ENCODE measurements around the gene MLH1.

The MLH1 gene

DNA sequence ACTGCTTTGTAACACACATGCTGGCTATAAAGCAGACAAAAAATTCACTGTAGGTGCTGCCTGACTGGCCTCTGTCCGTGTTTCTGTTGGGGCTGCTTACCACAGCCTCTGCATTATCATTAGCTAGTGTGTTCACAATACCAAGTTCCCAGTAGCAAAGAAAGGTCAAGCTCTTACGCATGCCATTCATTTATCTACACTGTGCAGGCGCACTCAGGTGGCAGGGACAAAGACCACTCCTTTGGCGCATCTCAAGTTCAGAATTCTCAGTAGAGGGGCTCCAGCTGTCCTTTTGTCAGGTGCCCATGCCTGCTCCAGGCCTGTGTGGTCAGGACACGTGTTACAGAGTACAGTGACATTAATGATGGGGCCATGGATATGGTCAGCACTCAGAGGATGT, 22.3 kb downstream of the MLH1 start:
- Histone ChIP-seq H3K9me3 (no peaks in the 10 kb centered on the region), H3K27ac (no peak overlapping the region), H3K36me3 (peaks cover 97% of the 10 kb centered on the region), H3K27me3 (no peaks in the 10 kb centered on the region), H3K4me2 (no peak overlapping the region), H3K9ac (no peak overlapping the region), H4K20me1 (no peaks in the 10 kb centered on the region), H3K4me3 (no peak overlapping the region), H3K4me1 (no peaks in the 10 kb centered on the region)
- TF ChIP-seq Cebpa-rat (IDR thresholded peaks at IDR 0.05), result no peak

DNA sequence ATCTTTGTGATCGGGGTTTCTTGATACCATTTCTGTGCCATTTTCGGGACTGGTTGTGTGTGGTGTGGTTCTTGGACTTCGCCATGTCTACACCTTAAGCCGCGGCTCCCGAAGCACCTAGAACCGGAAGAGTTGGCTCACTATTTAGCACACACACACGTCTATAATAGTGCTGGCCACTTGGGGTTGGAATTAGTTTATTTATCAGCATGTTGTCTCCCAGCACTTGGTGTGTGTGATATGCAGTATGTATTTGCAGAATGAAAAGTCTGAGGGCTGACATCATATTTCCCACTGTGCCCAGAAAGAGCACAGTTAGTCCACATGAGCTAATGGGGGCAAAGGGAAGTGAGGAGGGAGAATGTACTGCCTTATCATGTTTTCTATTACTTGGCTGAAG, 23.6 kb downstream of the MLH1 start:
- Histone ChIP-seq H3K4me3 (no peak overlapping the region), H3K4me2 (no peak overlapping the region), H3K9me3 (no peaks in the 10 kb centered on the region), H3K9ac (no peak overlapping the region), H3K27me3 (no peaks in the 10 kb centered on the region), H3K27ac (no peak overlapping the region), H3K4me1 (no peaks in the 10 kb centered on the region), H3K36me3 (peaks cover 97% of the 10 kb centered on the region), H4K20me1 (no peaks in the 10 kb centered on the region)
- no peak for TF ChIP-seq Cebpa-rat (IDR thresholded peaks at IDR 0.05)

DNA sequence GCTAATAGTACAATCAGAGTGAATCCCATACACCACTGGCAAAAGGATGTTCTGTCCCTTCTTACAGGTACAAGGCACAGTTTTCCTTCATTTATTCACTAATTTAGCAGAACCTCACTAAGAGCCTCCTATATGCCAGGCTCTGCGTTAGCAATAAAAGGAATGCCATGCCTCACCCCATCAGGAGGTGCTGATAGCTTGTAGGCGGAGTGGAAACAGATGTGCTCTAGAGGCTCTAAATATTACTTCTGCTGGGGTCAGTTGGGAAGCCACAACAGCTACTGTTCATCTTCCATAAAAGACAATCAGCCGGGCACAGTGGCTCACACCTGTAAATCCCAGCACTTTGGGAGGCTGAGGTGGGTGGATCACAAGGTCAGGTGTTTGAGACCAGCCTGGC, 24.4 kb downstream of the MLH1 start:
- no peak overlapping the region for H3K9ac ChIP-seq
- no peak overlapping the region for H3K4me3 ChIP-seq
- H3K27ac ChIP-seq, result no peak overlapping the region
- no peaks in the 10 kb centered on the region for H3K9me3 ChIP-seq
- H4K20me1 ChIP-seq, result no peaks in the 10 kb centered on the region
- no peak overlapping the region for H3K4me2 ChIP-seq
- peaks cover 97% of the 10 kb centered on the region for H3K36me3 ChIP-seq
- no peaks in the 10 kb centered on the region for H3K27me3 ChIP-seq
- no peaks in the 10 kb centered on the region for H3K4me1 ChIP-seq
- TF ChIP-seq Cebpa-rat (IDR thresholded peaks at IDR 0.05), result no peak

DNA sequence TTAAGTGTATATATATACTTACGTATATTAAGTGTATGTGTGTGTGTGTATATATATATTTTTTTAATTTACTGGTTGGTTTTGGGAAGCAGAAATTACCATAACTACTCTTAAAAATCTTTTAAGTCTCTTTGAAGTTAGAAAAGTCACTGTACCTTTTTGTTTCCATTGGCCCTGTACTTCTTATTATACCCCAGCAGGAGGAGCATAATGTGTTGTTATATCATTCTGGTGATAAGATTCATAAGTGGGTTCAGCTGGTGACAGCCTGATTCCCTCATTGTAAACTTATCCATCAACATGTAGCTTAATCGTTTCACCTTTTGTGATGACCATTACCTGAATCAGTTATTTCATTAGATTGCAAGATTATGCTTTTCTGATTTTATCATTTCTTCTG, 30.8 kb downstream of the MLH1 start:
- Histone ChIP-seq H3K4me2 (no peak overlapping the region), H4K20me1 (no peaks in the 10 kb centered on the region), H3K4me3 (no peak overlapping the region), H3K9me3 (no peaks in the 10 kb centered on the region), H3K4me1 (peaks cover 7% of the 10 kb centered on the region), H3K9ac (no peak overlapping the region), H3K36me3 (peaks cover 96% of the 10 kb centered on the region), H3K27ac (no peak overlapping the region), H3K27me3 (no peaks in the 10 kb centered on the region)
- TF ChIP-seq Cebpa-rat (IDR thresholded peaks at IDR 0.05), result no peak

- H3K4me1 ChIP-seq, result peaks cover 11% of the 10 kb centered on the region
- H3K4me3 ChIP-seq, result no peak overlapping the region
- no peaks in the 10 kb centered on the region for H3K27me3 ChIP-seq
- no peak overlapping the region for H3K9ac ChIP-seq
- peak; percentile 98 for TF ChIP-seq Cebpa-rat (IDR thresholded peaks at IDR 0.05)
- peak overlapping the region; percentile 40; the same call in 1 of the 2 replicates for H3K4me2 ChIP-seq
- no peaks in the 10 kb centered on the region for H4K20me1 ChIP-seq
- no peaks in the 10 kb centered on the region for H3K9me3 ChIP-seq
- H3K27ac ChIP-seq, result peak overlapping the region; percentile 22; the same call in 1 of the 2 replicates
- H3K36me3 ChIP-seq, result peaks cover 96% of the 10 kb centered on the region
These were observed 31.6 kb downstream of the MLH1 start for GRCh38 chr3:37024820-37025405.

GRCh38 chr3:37025561-37026335, 32.4 kb downstream of the MLH1 start:
- H3K4me2 ChIP-seq, result no peak overlapping the region
- H3K9me3 ChIP-seq, result no peaks in the 10 kb centered on the region
- no peaks in the 10 kb centered on the region for H3K27me3 ChIP-seq
- peaks cover 96% of the 10 kb centered on the region for H3K36me3 ChIP-seq
- peaks cover 20% of the 10 kb centered on the region for H3K4me1 ChIP-seq
- H3K27ac ChIP-seq, result no peak overlapping the region
- no peak overlapping the region for H3K9ac ChIP-seq
- no peak overlapping the region for H3K4me3 ChIP-seq
- TF ChIP-seq Cebpa-rat (IDR thresholded peaks at IDR 0.05), result no peak
- no peaks in the 10 kb centered on the region for H4K20me1 ChIP-seq

- Histone ChIP-seq H3K4me2 (no peak overlapping the region), H3K27me3 (no peaks in the 10 kb centered on the region), H3K27ac (no peak overlapping the region), H3K9me3 (no peaks in the 10 kb centered on the region), H3K9ac (no peak overlapping the region), H3K4me1 (peaks cover 20% of the 10 kb centered on the region), H3K4me3 (no peak overlapping the region), H3K36me3 (peaks cover 96% of the 10 kb centered on the region), H4K20me1 (no peaks in the 10 kb centered on the region)
- TF ChIP-seq Cebpa-rat (IDR thresholded peaks at IDR 0.05), result no peak
These were observed 33.5 kb downstream of the MLH1 start for GRCh38 chr3:37026851-37027250.

- Histone ChIP-seq H3K4me1 (peaks cover 20% of the 10 kb centered on the region), H3K4me2 (no peak overlapping the region), H4K20me1 (no peaks in the 10 kb centered on the region), H3K4me3 (no peak overlapping the region), H3K9ac (no peak overlapping the region), H3K27me3 (no peaks in the 10 kb centered on the region), H3K36me3 (peaks cover 96% of the 10 kb centered on the region), H3K9me3 (no peaks in the 10 kb centered on the region), H3K27ac (no peak overlapping the region)
- no peak for TF ChIP-seq Cebpa-rat (IDR thresholded peaks at IDR 0.05)
These were observed 35.0 kb downstream of the MLH1 start for GRCh38 chr3:37028329-37028728.

GRCh38 chr3:37029111-37029510, 35.8 kb downstream of the MLH1 start:
- Histone ChIP-seq H3K36me3 (peaks cover 97% of the 10 kb centered on the region), H3K27ac (no peak overlapping the region), H3K9ac (no peak overlapping the region), H3K4me3 (no peak overlapping the region), H3K9me3 (peaks cover 2% of the 10 kb centered on the region), H3K4me2 (no peak overlapping the region), H4K20me1 (no peaks in the 10 kb centered on the region), H3K27me3 (no peaks in the 10 kb centered on the region), H3K4me1 (peaks cover 20% of the 10 kb centered on the region)
- TF ChIP-seq Cebpa-rat (IDR thresholded peaks at IDR 0.05), result no peak

GRCh38 chr3:37029516-37030163, 36.3 kb downstream of the MLH1 start:
- no peak overlapping the region for H3K27ac ChIP-seq

More at GRCh38 chr3:37029516-37030163, 36.3 kb downstream of the MLH1 start:
- Histone ChIP-seq H3K4me2 (no peak overlapping the region), H3K9ac (no peak overlapping the region), H3K4me1 (peaks cover 19% of the 10 kb centered on the region), H4K20me1 (no peaks in the 10 kb centered on the region), H3K9me3 (peaks cover 8% of the 10 kb centered on the region), H3K4me3 (no peak overlapping the region), H3K27me3 (no peaks in the 10 kb centered on the region), H3K36me3 (peaks cover 97% of the 10 kb centered on the region)
- no peak for TF ChIP-seq Cebpa-rat (IDR thresholded peaks at IDR 0.05)
